Measurements from ENCODE around the gene ESR1.

Gene ESR1

DNA sequence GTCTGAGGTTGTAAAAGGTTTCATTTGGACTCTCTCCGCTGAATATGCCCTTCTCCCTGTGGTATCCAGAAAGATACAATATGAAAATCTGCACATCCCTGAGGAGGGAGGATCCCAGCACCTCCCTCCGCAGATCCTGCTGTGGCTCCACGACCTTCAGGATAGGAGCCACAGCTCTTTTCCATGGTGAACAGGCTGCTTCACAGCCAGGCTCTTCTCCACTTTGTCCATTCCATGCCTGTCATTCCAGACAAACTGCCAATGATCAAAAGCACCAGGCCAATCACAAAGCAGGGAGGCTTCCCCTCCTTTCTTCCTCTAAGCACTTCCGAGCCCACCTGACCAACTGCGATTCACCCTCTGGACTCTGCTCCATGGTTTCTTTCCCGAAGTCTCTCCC lies 339.8 kb downstream of the ESR1 start:
- DNase-seq = no peak

DNA sequence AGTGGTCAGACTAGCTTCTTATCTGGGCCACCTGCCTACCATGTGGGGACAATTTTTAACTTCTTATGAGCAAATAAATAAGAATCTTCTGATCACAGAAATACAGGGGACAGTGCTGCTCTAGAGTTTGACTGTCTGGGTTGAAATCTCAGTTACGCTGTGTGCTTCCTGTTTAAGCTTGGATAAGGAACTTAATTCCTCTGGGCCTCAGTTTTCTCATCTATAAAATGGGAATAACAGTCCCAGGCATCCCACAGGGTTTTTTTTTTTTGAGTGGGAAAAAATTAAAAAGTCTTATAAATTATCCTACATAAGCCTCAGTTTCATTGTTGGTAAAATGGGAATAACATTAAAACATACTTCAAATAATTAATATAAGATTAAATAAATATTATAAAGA lies 340.9 kb downstream of the ESR1 start:
- no peak for DNase-seq

DNA sequence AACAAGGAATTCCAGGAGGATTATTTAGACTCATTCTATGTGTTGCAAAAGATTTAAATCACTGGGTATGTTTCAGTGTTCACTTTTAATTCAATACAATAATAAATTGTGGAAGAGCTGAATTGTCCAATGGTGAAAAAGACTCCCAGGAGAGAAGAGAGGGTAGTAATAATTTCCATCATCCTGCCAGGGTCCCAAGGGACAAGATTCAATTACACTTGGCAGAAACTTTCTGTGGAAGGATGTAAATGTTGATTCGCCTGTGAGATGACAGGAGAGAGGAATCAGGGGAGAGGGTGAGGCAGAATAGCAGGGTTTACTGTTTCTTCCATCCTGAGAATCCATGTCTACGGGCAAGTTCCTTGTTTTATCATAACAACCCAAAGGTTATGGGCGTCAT lies 342.7 kb downstream of the ESR1 start:
- no peak for DNase-seq

DNA sequence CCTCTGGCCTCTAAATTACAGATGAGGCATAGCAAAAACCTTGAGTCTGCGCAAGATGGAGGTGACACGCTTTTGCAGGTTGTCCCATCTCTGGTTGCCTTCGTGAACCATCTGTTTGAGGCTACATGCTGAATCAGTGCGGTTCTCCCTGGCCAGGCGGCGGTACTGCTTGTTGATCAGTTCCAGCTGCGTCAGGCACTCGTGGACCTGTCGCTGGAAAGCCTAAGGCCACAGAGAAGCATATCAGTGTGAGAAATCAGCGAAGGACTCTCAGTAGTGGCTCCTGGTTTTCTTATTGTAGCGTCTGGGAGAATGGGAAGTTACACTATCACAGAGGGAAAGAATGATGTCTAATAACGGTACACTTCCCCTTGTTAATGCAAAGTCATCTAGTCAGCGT lies 344.4 kb downstream of the ESR1 start:
- DNase-seq = no peak

DNA sequence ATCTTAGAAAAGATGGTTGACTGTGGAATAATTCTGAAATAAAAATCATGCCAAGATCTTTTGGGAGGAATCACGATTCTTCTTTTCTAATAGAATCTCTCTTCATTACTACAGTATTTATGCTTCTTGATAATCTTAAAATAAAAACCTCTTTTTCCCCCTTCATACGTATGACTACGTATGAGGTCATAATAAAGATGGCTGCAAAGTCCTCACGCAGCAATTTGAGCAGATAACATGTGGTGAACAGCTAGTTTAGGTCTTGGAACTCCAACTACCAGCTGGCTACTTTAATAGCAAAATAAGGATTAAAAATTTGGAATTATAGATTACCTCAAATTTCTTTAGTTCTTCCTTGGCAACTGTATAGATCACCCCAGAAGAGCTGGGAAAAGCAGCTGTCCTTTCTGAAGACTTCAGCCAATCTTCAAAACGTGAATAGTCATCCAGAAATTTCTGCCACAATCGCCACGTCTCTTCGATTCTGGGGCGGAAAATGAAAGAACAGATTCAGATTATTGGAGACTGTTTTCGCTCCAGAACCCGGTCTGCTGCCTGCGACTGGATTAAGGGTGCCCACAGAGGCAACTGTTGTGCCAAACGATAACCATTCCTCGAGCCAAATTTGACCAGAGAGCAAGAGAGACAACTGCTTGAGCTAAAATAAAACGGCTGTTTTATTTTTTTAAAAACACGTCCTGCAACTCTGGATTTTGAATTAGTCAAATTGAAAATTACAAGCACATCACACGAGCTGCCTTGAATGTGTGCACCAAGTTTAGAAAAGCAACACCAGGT lies 347.3 kb downstream of the ESR1 start:
- DNase-seq = no peak

DNA sequence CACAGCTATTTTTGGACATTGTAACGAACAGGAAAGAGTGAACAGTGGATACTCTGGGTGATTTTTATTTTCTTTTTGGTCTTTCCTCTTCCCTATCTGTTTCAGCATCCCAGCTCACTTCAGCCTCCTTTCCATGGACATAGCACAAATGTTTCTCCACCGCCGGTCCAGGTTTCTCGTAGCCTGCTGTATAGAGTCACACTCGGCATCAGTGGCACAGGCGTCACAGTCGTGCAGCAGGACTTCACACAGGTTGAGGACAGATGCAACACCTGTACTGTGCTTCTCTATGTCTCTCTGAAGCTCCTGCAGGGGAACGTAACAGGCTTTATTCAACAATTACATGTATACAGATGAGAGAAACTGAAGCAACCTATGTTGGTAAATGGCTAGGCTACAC lies 348.3 kb downstream of the ESR1 start:
- no peak for DNase-seq

DNA sequence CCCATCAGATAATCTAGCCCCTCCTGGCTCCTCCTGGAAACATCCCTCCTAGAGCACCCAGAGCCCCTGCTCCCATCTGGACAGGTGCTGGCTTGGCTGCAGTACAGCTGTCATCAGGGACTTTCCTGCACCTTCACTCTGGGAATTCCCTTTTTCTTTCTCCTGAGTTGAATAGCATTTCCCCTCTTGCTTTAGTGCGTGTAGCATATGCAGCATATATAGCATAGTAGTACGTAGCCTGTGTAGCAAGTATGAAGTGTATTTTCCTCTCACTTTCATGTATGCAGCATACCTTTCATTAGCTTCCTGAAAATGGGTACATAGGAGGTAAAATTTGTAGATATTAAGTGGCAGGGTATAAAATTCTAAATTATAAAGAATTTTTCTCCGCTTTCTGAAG lies 352.9 kb downstream of the ESR1 start:
- no peak for DNase-seq

DNA sequence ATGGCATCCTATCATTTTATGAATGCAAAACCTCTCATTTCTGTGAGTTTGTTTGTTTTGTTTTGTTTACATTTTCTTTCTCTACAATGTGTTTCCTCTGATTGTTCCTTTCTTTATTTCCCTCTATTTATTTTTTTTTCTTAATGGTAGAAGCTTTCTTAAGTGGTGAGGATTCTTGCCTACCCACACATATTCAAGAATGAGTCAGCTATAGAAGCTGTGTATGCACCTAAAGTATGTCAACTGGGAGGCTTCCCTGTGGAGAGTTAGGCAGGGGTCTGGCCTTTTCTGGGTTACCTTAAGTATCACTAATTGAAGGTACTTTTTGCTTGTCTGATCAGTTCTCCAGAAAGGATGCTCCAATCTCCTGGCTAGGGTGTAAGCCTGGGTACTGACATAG lies 354.0 kb downstream of the ESR1 start:
- DNase-seq = no peak

DNA sequence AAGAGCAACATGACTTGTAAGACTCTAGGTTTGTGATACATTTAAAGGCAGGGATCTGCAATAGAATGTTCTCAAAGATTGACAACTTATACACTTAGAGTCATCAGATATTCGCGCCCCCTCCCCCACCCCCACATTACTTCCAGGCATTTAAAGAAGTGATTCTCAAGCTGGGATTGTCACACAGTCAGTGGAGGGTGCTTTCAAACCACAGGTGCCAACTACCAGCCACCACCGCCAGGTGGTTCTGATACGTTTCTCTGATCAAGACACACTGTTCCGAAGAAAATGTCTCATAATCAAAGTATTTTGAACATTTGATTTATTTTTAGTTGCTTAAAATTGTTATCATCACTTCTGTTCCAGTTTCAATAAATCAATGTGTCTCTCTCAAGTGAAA lies 357.5 kb downstream of the ESR1 start:
- DNase-seq = no peak

DNA sequence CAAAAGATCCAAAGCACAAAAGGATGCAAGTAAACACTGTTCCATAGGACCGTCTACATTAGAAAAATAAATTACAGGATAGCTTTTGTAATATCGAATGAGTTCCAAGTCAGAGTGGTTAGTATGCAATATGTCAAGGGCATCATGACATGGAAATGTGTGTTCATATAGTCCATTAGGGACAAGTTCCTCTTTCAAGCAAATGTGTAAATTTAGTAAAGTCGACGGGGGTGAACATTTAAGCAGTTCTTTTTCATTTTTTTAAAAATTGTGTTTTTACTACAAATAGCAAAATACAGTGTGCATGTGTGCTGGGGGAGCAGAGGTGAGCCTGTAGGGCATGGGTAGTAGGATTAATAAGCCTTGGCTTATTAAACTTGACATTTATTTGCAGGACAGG lies 359.0 kb downstream of the ESR1 start:
- no peak for DNase-seq

DNA sequence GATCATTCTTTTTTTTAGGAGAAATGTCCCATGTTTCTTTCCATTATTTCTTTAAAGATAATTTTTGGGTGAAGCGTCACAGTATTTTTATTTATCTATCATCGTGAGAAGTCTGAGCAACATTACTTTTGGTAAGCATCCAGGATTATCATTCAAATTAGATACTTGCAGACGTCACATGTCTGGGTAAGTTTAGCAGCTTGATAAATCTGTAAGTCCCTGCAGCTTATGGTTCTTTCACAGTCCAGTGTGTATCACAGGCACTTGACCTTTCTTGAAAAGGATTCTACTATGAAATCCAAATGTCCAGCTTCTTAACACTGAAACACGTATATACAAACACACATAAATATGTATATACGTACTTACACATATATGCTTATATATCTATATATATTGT lies 359.4 kb downstream of the ESR1 start:
- no peak for DNase-seq

DNA sequence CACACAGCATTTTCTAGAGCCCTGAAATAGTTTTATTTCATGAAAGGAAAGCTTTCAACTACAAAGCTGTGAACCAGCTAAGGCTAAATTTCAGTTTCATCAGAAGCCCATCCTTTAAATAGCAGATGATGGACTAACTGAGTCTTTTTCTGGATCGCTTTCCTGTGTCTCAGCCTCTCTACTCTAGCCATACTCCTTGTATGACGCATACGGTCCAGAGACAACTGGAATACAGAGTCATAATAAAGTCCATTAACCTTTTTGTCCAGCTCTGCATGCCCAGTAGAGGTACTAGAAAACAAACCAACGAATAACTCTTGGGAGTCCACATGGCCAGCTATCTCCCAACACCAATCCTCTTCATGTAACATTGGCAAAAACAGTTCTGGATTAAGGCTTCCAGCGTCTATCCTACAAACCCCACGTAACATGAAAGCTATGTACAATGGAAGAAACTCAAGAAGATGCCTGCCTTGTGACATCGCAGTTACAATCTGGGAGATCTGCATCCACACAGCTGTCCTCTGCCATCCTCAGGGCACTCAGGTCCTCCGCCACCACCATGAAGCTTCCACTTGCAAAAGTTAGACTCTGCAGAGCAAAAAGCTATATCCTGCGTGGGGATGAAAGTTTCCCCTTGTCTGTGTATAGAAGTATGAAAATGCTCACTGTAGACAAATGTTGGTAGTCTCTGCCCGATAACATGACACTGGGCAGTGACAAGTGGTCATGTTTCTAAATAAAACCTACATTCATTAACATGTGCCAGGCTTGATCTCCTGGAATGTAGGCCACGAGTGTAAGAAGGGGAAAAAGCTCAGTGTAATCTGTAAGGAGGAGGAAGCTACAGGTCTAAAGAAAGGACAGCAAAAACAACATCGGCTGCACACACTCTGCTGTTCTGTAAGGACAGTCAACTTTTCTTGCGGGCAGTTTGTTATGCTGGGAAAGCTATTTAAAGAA lies 360.4 kb downstream of the ESR1 start:
- no peak for DNase-seq

DNA sequence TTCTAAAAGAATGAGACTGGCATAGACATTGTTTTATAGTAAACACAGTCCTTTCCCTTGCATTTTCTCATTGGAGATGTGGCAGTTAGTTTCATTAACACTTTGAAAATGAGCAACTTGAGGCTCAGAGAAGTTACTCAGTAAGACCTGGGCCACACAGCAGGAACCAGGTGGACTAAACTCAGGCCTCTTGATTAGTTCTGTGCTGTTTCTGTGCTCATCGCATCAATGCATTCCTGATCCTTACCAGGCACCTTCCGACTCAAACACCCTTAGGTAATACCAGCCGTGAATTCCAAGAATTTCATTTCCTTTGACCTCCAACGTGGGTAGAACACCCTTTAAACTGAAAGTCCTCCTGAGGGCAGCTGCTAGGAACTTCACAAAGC lies 362.8 kb downstream of the ESR1 start:
- DNase-seq = no peak

DNA sequence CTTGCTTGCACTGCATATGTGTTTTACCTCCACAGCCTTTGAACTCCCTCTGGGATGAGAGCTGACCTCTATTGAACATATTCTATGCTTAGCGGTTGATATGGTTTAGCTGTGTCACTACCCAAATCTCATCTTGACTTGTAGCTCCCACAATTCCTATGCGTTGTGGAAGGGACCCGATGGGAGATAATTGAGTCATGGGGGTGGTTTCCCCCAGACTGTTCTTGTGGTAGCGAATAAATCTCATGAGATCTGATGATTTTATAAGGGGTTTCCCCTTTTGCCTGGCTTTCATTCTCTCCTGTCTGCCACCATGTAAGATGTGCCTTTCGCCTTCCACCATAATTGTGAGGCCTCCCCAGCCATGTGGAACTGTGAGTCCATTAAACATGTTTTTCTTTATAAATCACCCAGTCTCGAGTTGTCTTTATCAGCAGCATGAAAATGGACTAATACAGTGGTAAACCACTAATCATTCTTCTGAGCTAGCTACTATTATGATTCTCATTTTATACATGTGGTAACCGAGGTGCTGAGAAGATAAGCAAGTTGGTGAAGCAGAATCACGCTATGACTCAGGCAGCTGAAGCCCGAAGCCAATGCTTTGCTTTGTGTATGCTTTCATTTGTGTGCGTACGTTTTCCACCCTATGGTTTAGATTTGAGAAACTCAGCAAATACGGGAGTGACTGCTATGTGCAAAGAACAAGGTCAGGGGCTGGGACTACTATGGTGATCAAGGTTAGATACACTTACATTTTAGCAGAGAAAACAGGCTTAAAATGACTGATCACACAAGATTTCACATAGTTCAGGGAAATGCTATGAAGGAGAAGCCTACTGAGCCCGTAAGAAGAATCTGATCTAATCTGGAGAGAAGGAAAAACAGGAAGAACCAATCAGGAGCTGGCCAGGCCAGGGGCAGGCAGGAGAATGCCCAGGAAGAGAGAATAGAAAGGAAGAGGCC lies 363.5 kb downstream of the ESR1 start:
- DNase-seq = no peak

DNA sequence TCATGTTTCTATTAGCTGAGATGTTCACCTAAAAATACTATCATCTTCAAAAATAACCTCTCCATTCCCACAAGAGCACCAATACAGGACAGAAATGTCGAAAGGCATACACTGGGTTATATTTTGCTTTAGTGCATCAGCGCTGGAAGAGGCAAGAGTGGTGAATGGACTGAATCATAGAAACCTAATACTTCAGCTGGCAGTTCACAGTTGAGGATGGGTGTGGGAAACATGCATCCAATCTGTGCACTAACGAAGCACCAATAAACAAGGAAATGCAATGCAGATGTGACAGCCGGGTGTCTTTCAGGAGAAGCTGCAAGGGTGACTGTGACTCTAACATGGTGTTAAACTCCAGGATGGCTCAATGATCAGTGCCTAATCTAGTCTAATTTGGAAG lies 365.8 kb downstream of the ESR1 start:
- DNase-seq = no peak

DNA sequence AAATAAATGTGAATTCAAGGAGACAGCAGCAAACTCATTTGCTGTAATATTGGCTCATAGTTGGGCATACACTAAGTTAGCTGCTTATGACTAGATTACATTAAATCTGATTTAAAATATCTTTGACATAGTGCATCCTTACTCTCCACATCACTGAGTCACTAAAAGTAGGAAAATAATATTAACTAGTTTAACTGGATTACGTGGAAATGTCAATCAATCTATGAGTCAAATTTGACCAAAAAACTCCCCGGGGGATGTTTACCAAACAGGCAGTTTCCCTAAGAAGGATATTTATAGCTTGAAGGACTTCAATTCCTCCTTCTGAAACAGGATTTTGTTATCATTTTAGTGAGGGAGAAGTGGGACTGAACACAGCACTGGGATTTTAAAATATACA lies 366.5 kb downstream of the ESR1 start:
- no peak for DNase-seq

DNA sequence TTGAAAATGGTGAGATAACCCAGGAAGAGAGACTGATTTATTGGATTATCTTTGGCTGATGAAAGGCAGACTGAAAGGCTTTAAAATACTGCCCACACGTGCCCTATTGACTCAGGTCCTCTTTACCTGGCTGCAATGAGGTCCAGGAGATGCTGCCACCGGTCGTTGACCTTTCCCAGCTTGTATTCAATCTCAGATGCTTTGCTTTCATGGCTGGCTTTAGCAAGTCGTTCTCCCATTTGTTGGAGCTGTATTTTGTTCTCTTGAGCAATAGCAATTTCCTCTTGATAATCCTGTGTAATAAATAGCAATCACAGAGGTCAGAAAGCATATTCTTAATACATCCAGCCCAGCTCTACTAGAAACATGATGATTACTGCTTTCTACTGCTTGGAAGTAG lies 368.8 kb downstream of the ESR1 start:
- DNase-seq = no peak
